RKO (cell line): ENCODE data around the gene PUS7.
"Not testable (repeated sequence)": the region's sequence is repeated elsewhere in the genome, so short reads cannot be mapped to it uniquely, and the experiment has no call there.

Experiments
- DNase-seq: peaks from one replicate; pipeline ENCODE4 v3.0.0-alpha.2; 2016; ENCODE audit warnings: low spot score

The PUS7 gene

GRCh38 chr7:105521717-105522463 lies at the start of gene PUS7:
Gene PUS7, minus strand, starts transcription at chr7:105522271. Its CDS starts 13,759 bp downstream, at chr7:105508512.
- DNase-seq = peak; percentile 96

- DNase-seq = no peak
Observed at GRCh38 chr7:105567821-105568220, 45.8 kb upstream of the PUS7 start.

- no peak for DNase-seq
Observed at GRCh38 chr7:105567024-105567423, 45.0 kb upstream of the PUS7 start.

GRCh38 chr7:105565190-105565589 lies 43.1 kb upstream of the PUS7 start:
- no peak for DNase-seq

GRCh38 chr7:105559926-105560325 lies 37.9 kb upstream of the PUS7 start:
- no peak for DNase-seq

GRCh38 chr7:105538339-105538738 lies 16.3 kb upstream of the PUS7 start:
- DNase-seq = no peak

GRCh38 chr7:105532709-105533460 lies 10.8 kb upstream of the PUS7 start:
- peak; percentile 37 for DNase-seq

- DNase-seq = peak; percentile 97
Observed at GRCh38 chr7:105531792-105532671, 10.0 kb upstream of the PUS7 start, which contains the start of gene RINT1. Gene RINT1, plus strand, starts transcription at chr7:105532201. Its CDS starts 115 bp downstream, at chr7:105532316.

- no peak for DNase-seq
Observed at GRCh38 chr7:105530546-105530945, 8.5 kb upstream of the PUS7 start.

- DNase-seq = no peak
Observed at GRCh38 chr7:105530126-105530525, 8.1 kb upstream of the PUS7 start.

GRCh38 chr7:105527737-105528136 lies 5.7 kb upstream of the PUS7 start:
- not testable (repeated sequence) for DNase-seq

- no peak for DNase-seq
Observed at GRCh38 chr7:105524840-105525239, 2.8 kb upstream of the PUS7 start.

- not testable (repeated sequence) for DNase-seq
Observed at GRCh38 chr7:105524423-105524822, 2.4 kb upstream of the PUS7 start.

- peak; percentile 76 for DNase-seq
Observed at GRCh38 chr7:105521027-105521716, 899 bp downstream of the PUS7 start.

- DNase-seq = peak; percentile 29
Observed at GRCh38 chr7:105520620-105521019, 1.5 kb downstream of the PUS7 start.

- peak; percentile 66 for DNase-seq
Observed at GRCh38 chr7:105519353-105519752, 2.7 kb downstream of the PUS7 start.

GRCh38 chr7:105515610-105516009 lies 6.5 kb downstream of the PUS7 start:
- not testable (repeated sequence) for DNase-seq

- no peak for DNase-seq
Observed at GRCh38 chr7:105512926-105513526, 9.0 kb downstream of the PUS7 start.

- DNase-seq = no peak
Observed at GRCh38 chr7:105512415-105512814, 9.7 kb downstream of the PUS7 start.

- DNase-seq = no peak
Observed at GRCh38 chr7:105502173-105502572, 19.9 kb downstream of the PUS7 start.

GRCh38 chr7:105497016-105497415 lies 25.1 kb downstream of the PUS7 start:
- DNase-seq = no peak
